Glutamatergic neuron (in vitro differentiated cells): ENCODE measurements around the gene GPR78. TPM values are rescaled to one million over a fixed set of nuclear protein-coding genes. Genes with fewer than 3 reads are reported as not detected.

Experiments used
- DNase-seq: peaks from one replicate; pipeline ENCODE4 v3.0.0; 2022
- H3K27ac Mint-ChIP-seq: one replicate; pipeline ENCODE4 v1.8.0; 2020; ENCODE audit warnings: mild to moderate bottlenecking, mixed read lengths, inconsistent platforms; ENCODE audit not compliant: unreplicated experiment
- H3K27me3 Mint-ChIP-seq: one replicate; pipeline ENCODE4 v1.8.0; 2020; ENCODE audit warnings: mild to moderate bottlenecking, moderate library complexity, mixed read lengths, inconsistent platforms; ENCODE audit not compliant: unreplicated experiment
- H3K36me3 Mint-ChIP-seq: one replicate; pipeline ENCODE4 v1.8.0; 2020; ENCODE audit warnings: mild to moderate bottlenecking, mixed read lengths, inconsistent platforms; ENCODE audit not compliant: unreplicated experiment
- H3K4me1 Mint-ChIP-seq: one replicate; pipeline ENCODE4 v1.8.0; 2020; ENCODE audit warnings: mild to moderate bottlenecking, low read depth, mixed read lengths, inconsistent platforms; ENCODE audit not compliant: unreplicated experiment
- H3K4me3 Mint-ChIP-seq: one replicate; pipeline ENCODE4 v1.8.0; 2020; ENCODE audit warnings: mild to moderate bottlenecking, mixed read lengths, inconsistent platforms; ENCODE audit not compliant: unreplicated experiment
- H3K9me3 Mint-ChIP-seq: one replicate; pipeline ENCODE4 v1.8.0; 2020; ENCODE audit warnings: mild to moderate bottlenecking, moderate library complexity, mixed read lengths, inconsistent platforms; ENCODE audit not compliant: unreplicated experiment
- CTCF ChIP-seq: fragments of 200-600 bp; sonication (generic); IDR thresholded peaks from one replicate; pipeline ENCODE4 v1.5.0; 2021; ENCODE audit not compliant: partially characterized antibody, unreplicated experiment
- total RNA-seq: library from RNA; stranded (reverse); fragmentation: NEBNext Ultra II Directional; extraction: Animal tissue kit (Norgen Biotek cat#: 25700); gene quantifications from one replicate; pipeline ENCODE4 v1.2.1, GENCODE V29; 2021; ENCODE audit not compliant: unreplicated experiment

GPR78 gene
- total RNA-seq, 1 donor from 2014 or later: 0.17 TPM

- H3K4me3 Mint-ChIP-seq: no peak overlapping the region
- DNase-seq: no peak
- peaks cover 15% of the 10 kb centered on the region for H3K4me1 Mint-ChIP-seq
- no peaks in the 10 kb centered on the region for H3K9me3 Mint-ChIP-seq
- TF ChIP-seq CTCF: no peak
- H3K36me3 Mint-ChIP-seq: no peaks in the 10 kb centered on the region
- H3K27me3 Mint-ChIP-seq: peaks cover 14% of the 10 kb centered on the region
- H3K27ac Mint-ChIP-seq: no peak overlapping the region
These were observed 5.6 kb downstream of the GPR78 start for GRCh38 chr4:8585721-8586212.

DNA sequence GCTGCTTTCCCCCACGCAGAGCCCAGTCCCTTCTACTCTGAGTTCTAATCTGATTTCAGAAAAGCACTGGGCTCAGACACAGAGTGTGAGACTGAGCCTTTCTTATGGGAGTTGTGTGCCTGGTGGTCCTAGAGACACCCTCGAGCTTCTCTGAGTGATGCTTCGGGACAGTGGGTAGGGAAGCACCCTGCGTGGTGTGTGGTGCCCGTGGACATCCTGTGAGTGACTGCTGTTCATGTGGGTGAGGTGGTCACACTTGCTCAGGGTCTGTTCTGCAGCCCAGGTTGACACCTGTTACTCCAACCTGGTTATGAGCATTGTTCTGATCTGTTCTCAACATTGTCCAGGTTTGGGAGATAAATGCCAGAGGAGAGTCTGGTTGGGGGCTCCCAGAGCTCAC lies 6.1 kb downstream of the GPR78 start:
- DNase-seq: no peak
- no peak overlapping the region for H3K4me3 Mint-ChIP-seq
- no peak for TF ChIP-seq CTCF
- H3K9me3 Mint-ChIP-seq: no peaks in the 10 kb centered on the region
- no peaks in the 10 kb centered on the region for H3K36me3 Mint-ChIP-seq
- peaks cover 14% of the 10 kb centered on the region for H3K27me3 Mint-ChIP-seq
- no peak overlapping the region for H3K27ac Mint-ChIP-seq
- peaks cover 16% of the 10 kb centered on the region for H3K4me1 Mint-ChIP-seq

DNA sequence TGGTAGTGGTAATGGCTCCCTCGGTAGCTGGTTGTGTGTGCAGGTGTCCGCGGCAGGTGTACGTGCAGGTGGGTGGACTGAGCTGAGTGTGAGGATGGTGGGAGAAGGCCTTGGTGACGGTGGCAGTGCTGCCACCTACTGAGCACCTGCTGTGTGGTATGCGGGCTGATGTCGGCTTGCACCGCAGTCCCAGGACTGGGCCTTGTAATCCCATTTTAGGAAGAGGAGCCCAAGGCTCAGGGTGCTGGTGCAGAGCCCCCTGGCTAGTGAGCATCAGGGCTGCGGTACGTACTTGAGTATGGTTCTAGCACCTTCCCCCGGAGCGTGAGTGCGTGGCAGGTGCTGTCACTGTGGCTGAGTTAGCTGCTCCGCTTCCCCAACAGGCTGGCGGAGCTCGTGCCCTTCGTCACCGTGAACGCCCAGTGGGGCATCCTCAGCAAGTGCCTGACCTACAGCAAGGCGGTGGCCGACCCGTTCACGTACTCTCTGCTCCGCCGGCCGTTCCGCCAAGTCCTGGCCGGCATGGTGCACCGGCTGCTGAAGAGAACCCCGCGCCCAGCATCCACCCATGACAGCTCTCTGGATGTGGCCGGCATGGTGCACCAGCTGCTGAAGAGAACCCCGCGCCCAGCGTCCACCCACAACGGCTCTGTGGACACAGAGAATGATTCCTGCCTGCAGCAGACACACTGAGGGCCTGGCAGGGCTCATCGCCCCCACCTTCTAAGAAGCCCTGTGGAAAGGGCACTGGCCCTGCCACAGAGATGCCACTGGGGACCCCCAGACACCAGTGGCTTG lies 6.7 kb downstream of the GPR78 start:
- DNase-seq: peak; percentile 9
- H3K27me3 Mint-ChIP-seq: peaks cover 14% of the 10 kb centered on the region
- H3K4me1 Mint-ChIP-seq: peaks cover 20% of the 10 kb centered on the region
- no peak overlapping the region for H3K4me3 Mint-ChIP-seq
- H3K9me3 Mint-ChIP-seq: peaks cover 3% of the 10 kb centered on the region
- no peaks in the 10 kb centered on the region for H3K36me3 Mint-ChIP-seq
- H3K27ac Mint-ChIP-seq: no peak overlapping the region
- TF ChIP-seq CTCF: no peak

DNA sequence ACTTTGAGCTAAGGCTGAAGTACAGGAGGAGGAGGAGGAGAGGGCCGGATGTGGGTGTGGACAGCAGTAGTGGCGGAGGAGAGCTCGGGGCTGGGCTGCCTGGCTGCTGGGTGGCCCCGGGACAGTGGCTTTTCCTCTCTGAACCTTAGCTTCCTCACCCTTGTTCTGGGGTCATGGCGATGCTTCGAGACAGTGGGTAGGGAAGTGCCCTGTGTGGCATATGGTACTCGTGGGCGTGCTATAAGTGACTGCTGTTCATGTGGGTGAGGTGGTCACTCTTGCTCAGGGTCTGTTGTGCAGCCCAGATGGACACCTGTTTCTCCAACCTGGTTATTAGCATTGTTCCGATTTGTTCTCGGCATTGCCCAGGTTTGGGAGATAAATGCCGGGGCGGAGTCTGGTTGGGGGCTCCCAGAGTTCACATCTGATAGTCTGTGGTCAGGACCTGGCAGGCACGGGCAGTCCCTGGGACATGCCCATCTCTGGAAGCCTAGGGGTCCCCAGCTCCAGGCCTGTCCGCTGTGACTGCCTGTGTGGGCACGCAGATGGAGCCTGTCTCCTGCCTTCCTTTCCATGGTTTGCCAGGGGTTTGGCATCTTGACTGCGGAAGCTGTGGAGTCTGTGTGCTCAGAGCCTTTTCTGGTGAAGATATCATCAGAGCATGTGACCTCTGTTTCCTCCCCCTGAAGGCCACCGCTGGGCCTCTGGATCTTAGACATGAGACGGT lies 7.4 kb downstream of the GPR78 start:
- Mint-ChIP-seq H3K36me3 (no peaks in the 10 kb centered on the region), H3K9me3 (peaks cover 3% of the 10 kb centered on the region), H3K4me3 (no peak overlapping the region), H3K27ac (peak overlapping the region; percentile 52), H3K4me1 (peaks cover 20% of the 10 kb centered on the region), H3K27me3 (peaks cover 14% of the 10 kb centered on the region)
- no peak for TF ChIP-seq CTCF
- DNase-seq: peak; percentile 11

GRCh38 chr4:8588196-8588470 lies 7.9 kb downstream of the GPR78 start:
- H3K36me3 Mint-ChIP-seq: no peaks in the 10 kb centered on the region
- H3K4me3 Mint-ChIP-seq: no peak overlapping the region
- no peak for TF ChIP-seq CTCF
- peaks cover 14% of the 10 kb centered on the region for H3K27me3 Mint-ChIP-seq
- peak; percentile 5 for DNase-seq
- H3K27ac Mint-ChIP-seq: no peak overlapping the region
- H3K4me1 Mint-ChIP-seq: peaks cover 20% of the 10 kb centered on the region
- H3K9me3 Mint-ChIP-seq: peaks cover 3% of the 10 kb centered on the region
